H9 (cell line): Measurements from ENCODE around the gene NBEA. TPM values are rescaled to one million over a fixed set of nuclear protein-coding genes. Genes with fewer than 3 reads are reported as not detected.

ENCODE experiments used
- DNase-seq: peaks from one replicate; pipeline ENCODE4 v3.0.0-alpha.2; 2017
- H2AFZ ChIP-seq: one replicate; pipeline ENCODE4 v1.6.1; 2013; ENCODE audit warnings: mild to moderate bottlenecking, low read length, control low read depth, moderate library complexity
- H2AK5ac ChIP-seq: 2 replicates; pipeline ENCODE4 v1.6.1; 2013; ENCODE audit warnings: low read length, control low read depth, mixed read lengths; ENCODE audit not compliant: insufficient read length
- H2BK120ac ChIP-seq: one replicate; pipeline ENCODE4 v1.6.1; 2013; ENCODE audit warnings: low read depth, mild to moderate bottlenecking, low read length, control low read depth, inconsistent platforms; ENCODE audit not compliant: poor library complexity, severe bottlenecking
- H2BK12ac ChIP-seq: 2 replicates; pipeline ENCODE4 v1.6.1; 2013; ENCODE audit warnings: low read length, control low read depth, mixed read lengths, low read depth; ENCODE audit not compliant: insufficient read length
- H2BK15ac ChIP-seq: 2 replicates; pipeline ENCODE4 v1.6.1; 2013; ENCODE audit warnings: low read depth, low read length, control low read depth
- H2BK20ac ChIP-seq: one replicate; pipeline ENCODE4 v1.6.1; 2013; ENCODE audit warnings: low read depth, mild to moderate bottlenecking, low read length, control low read depth, inconsistent platforms; ENCODE audit not compliant: poor library complexity, severe bottlenecking
- H2BK5ac ChIP-seq: 2 replicates; pipeline ENCODE4 v1.6.1; 2013; ENCODE audit warnings: low read length, control low read depth, mixed read lengths; ENCODE audit not compliant: insufficient read length
- H3K14ac ChIP-seq: 2 replicates; pipeline ENCODE4 v1.6.1; 2013; ENCODE audit warnings: low read length, control low read depth; ENCODE audit not compliant: insufficient read depth
- H3K18ac ChIP-seq: 2 replicates; pipeline ENCODE4 v1.6.1; 2013; ENCODE audit warnings: low read depth, mild to moderate bottlenecking, mixed read lengths, low read length, control low read depth; ENCODE audit not compliant: insufficient read length
- H3K23ac ChIP-seq: 2 replicates; pipeline ENCODE4 v1.6.1; 2013; ENCODE audit warnings: low read length, control low read depth, mixed read lengths, low read depth; ENCODE audit not compliant: insufficient read length
- H3K23me2 ChIP-seq: 2 replicates; pipeline ENCODE4 v1.6.1; 2013; ENCODE audit warnings: low read depth, mild to moderate bottlenecking, mixed read lengths, low read length, control low read depth; ENCODE audit not compliant: insufficient read length, poor library complexity, severe bottlenecking
- H3K27ac ChIP-seq: 2 replicates; pipeline ENCODE4 v1.5.1; 2013; ENCODE audit warnings: low read length, control low read depth, mixed read lengths, low read depth; ENCODE audit not compliant: insufficient read length
- H3K27me3 ChIP-seq: 2 replicates; pipeline ENCODE4 v1.6.1; 2013; ENCODE audit warnings: low read length, control low read depth, inconsistent platforms; ENCODE audit not compliant: insufficient read depth
- H3K4ac ChIP-seq: 2 replicates; pipeline ENCODE4 v1.6.1; 2013; ENCODE audit warnings: low read depth, mild to moderate bottlenecking, control low read depth, inconsistent platforms, low read length, moderate library complexity
- H3K4me1 ChIP-seq: 2 replicates; pipeline ENCODE4 v1.6.1; 2013; ENCODE audit warnings: low read length, control low read depth, inconsistent platforms; ENCODE audit not compliant: insufficient read depth
- H3K4me2 ChIP-seq: 2 replicates; pipeline ENCODE4 v1.6.1; 2013; ENCODE audit warnings: low read length, control low read depth, mixed read lengths; ENCODE audit not compliant: insufficient read length, insufficient read depth
- H3K56ac ChIP-seq: 2 replicates; pipeline ENCODE4 v1.6.1; 2013; ENCODE audit warnings: low read depth, mild to moderate bottlenecking, mixed read lengths, low read length, control low read depth; ENCODE audit not compliant: insufficient read length
- H3K79me1 ChIP-seq: 2 replicates; pipeline ENCODE4 v1.6.1; 2013; ENCODE audit warnings: low read depth, mild to moderate bottlenecking, moderate library complexity, low read length, control low read depth, inconsistent platforms; ENCODE audit not compliant: insufficient read depth, poor library complexity, severe bottlenecking
- H3K79me2 ChIP-seq: 2 replicates; pipeline ENCODE4 v1.6.1; 2013; ENCODE audit warnings: low read length, control low read depth, inconsistent platforms; ENCODE audit not compliant: insufficient read depth
- H3K9ac ChIP-seq: 2 replicates; pipeline ENCODE4 v1.6.1; 2013; ENCODE audit warnings: low read length, control low read depth, mixed read lengths; ENCODE audit not compliant: insufficient read length; ENCODE audit errors: extremely low read depth
- H3K9me3 ChIP-seq: one replicate; pipeline ENCODE4 v1.6.1; 2013; ENCODE audit warnings: low read depth, low read length, inconsistent platforms; ENCODE audit not compliant: control insufficient read depth
- H3T11ph ChIP-seq: one replicate; pipeline ENCODE4 v1.6.1; 2013; ENCODE audit warnings: mild to moderate bottlenecking, low read length, control low read depth, inconsistent platforms
- H4K20me1 ChIP-seq: one replicate; pipeline ENCODE4 v1.6.1; 2013; ENCODE audit not compliant: control insufficient read depth, insufficient read length, insufficient read depth
- H4K5ac ChIP-seq: 2 replicates; pipeline ENCODE4 v1.6.1; 2013; ENCODE audit warnings: low read depth, mild to moderate bottlenecking, mixed read lengths, low read length, control low read depth; ENCODE audit not compliant: insufficient read length
- H4K8ac ChIP-seq: replicated peaks from 2 replicates; pipeline ENCODE4 v1.6.1; 2013; ENCODE audit warnings: low read length, control low read depth, mixed read lengths, low read depth; ENCODE audit not compliant: insufficient read length
- H4K91ac ChIP-seq: 2 replicates; pipeline ENCODE4 v1.6.1; 2013; ENCODE audit warnings: low read depth, mild to moderate bottlenecking, moderate library complexity, mixed read lengths, low read length, control low read depth; ENCODE audit not compliant: insufficient read length
- H3K27ac Mint-ChIP-seq, 3 experiments: 2 replicates in 2 of 3; 3 replicates in 1 of 3; pipeline ENCODE4 v1.8.0; 2020 to 2021; ENCODE audit warnings: mixed read lengths in 3 of 3, mild to moderate bottlenecking in 1 of 3, moderate library complexity in 1 of 3
- H3K27me3 Mint-ChIP-seq: 2 replicates; pipeline ENCODE4 v1.8.0; 2021; ENCODE audit warnings: low read depth, mild to moderate bottlenecking, moderate library complexity, mixed read lengths
- H3K36me3 Mint-ChIP-seq, 3 experiments: 2 replicates in 2 of 3; 3 replicates in 1 of 3; pipeline ENCODE4 v1.8.0; 2020 to 2021; ENCODE audit warnings: low read depth in 3 of 3, mixed read lengths in 3 of 3; ENCODE audit not compliant: insufficient read depth in 1 of 3
- H3K4me1 Mint-ChIP-seq, 2 experiments: 2 replicates each; pipeline ENCODE4 v1.8.0; 2020; ENCODE audit warnings: mixed read lengths in 2 of 2
- H3K4me3 Mint-ChIP-seq, 2 experiments: 2 replicates in 1 of 2; 3 replicates in 1 of 2; pipeline ENCODE4 v1.8.0; 2020 to 2021; ENCODE audit warnings: mild to moderate bottlenecking in 2 of 2, mixed read lengths in 2 of 2, moderate library complexity in 1 of 2
- H3K9me3 Mint-ChIP-seq, 2 experiments: 2 replicates in 1 of 2; 3 replicates in 1 of 2; pipeline ENCODE4 v1.8.0; 2020; ENCODE audit warnings: mild to moderate bottlenecking in 2 of 2, mixed read lengths in 2 of 2, moderate library complexity in 1 of 2
- WGBS: extraction: QIAGEN DNeasy Blood & Tissue Kit; methylation state at CpG from one replicate; pipeline ENCODE4 v1.1.7; 2013; ENCODE audit warnings: missing lambda C conversion rate, low lambda C conversion rate, mixed read lengths; ENCODE audit not compliant: insufficient read length; ENCODE audit errors: extremely low coverage; 5-methylcytosine and 5-hydroxymethylcytosine counted together
- total RNA-seq: library from RNA; stranded (reverse); gene quantifications from 2 replicates; pipeline ENCODE4 v1.2.1, GENCODE V29; 2021
- TF ChIP-seq, protein P1 (sequence below): fragments of 200-600 bp; sonication (generic); conservative IDR thresholded peaks from 3 replicates; pipeline ENCODE4 v1.8.0; 2021; ENCODE audit warnings: antibody characterized with exemption, mild to moderate bottlenecking

The NBEA gene
- total RNA-seq, 1 experiment from 2014 or later, result 17.3 TPM

DNA sequence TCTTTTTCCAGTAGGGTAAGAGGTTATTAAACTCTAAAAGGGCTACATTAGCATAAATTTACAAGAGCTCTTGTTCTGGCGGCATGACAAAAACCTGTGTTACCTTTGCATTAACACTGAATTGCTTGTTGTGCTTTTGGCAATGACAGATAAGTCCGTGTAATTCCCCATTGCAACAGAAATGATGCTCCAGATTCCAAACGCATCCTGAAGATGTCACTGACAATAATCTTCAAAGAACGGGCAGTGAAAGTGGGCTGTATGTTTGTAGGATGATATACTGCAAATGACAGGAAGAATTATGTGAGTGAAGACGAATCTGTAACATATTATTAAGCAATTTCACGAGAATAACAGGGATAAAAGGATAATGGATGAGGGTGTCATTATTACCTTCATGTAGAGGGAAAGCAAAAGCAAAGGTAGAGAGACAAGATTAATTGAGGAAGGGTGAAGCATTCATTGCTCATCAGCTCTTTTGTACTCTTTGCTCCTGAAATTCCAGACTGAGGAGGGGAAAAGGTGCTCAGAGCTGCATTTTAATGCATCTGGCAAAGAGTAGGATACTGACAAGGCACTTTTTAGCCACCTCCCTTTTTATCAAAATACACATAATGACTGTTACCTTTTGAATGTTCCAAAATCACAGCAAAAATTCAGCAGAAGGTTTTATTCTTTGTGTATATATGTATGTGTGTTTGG lies 572.9 kb downstream of the NBEA start:
- TF ChIP-seq, protein P1, sequence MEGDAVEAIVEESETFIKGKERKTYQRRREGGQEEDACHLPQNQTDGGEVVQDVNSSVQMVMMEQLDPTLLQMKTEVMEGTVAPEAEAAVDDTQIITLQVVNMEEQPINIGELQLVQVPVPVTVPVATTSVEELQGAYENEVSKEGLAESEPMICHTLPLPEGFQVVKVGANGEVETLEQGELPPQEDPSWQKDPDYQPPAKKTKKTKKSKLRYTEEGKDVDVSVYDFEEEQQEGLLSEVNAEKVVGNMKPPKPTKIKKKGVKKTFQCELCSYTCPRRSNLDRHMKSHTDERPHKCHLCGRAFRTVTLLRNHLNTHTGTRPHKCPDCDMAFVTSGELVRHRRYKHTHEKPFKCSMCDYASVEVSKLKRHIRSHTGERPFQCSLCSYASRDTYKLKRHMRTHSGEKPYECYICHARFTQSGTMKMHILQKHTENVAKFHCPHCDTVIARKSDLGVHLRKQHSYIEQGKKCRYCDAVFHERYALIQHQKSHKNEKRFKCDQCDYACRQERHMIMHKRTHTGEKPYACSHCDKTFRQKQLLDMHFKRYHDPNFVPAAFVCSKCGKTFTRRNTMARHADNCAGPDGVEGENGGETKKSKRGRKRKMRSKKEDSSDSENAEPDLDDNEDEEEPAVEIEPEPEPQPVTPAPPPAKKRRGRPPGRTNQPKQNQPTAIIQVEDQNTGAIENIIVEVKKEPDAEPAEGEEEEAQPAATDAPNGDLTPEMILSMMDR, result no peak
- H3K4me3 Mint-ChIP-seq, result no peak overlapping the region

More for the DNA sequence above, 572.9 kb downstream of the NBEA start:
- Histone ChIP-seq H4K5ac (no peak overlapping the region), H3K9ac (no peak overlapping the region), H3T11ph (no peak overlapping the region), H3K79me1 (no peaks in the 10 kb centered on the region), H3K27ac (no peak overlapping the region), H3K27me3 (no peaks in the 10 kb centered on the region), H3K79me2 (no peaks in the 10 kb centered on the region), H2BK5ac (no peak overlapping the region), H2BK15ac (no peak overlapping the region), H2AK5ac (no peak overlapping the region), H3K56ac (no peak overlapping the region), H3K23ac (no peak overlapping the region), H4K8ac (no peak overlapping the region), H4K20me1 (no peaks in the 10 kb centered on the region), H2BK12ac (no peak overlapping the region), H3K18ac (no peak overlapping the region), H3K23me2 (no peaks in the 10 kb centered on the region), H3K4me1 (peaks cover 7% of the 10 kb centered on the region), H2BK120ac (no peak overlapping the region), H3K4ac (no peak overlapping the region), H3K9me3 (no peaks in the 10 kb centered on the region), H3K14ac (no peak overlapping the region), H3K4me2 (no peak overlapping the region), H4K91ac (no peak overlapping the region), H2BK20ac (no peak overlapping the region), H2AFZ (no peak overlapping the region)
- Mint-ChIP-seq H3K9me3 (no peaks in the 10 kb centered on the region), H3K27ac (no peak overlapping the region; a peak in 1 of 7 replicates), H3K27me3 (no peaks in the 10 kb centered on the region), H3K36me3 (no peaks in the 10 kb centered on the region), H3K4me1 (peaks cover 14% of the 10 kb centered on the region in 2 experiments)
- no CpG with 5 or more reads among the region's 6 CpGs for WGBS
- DNase-seq, result no peak
